ENCODE measurements around the gene UNCX.
"Not testable (repeated sequence)": the region's sequence is repeated elsewhere in the genome, so short reads cannot be mapped to it uniquely, and the experiment has no call there.

Gene UNCX

DNA sequence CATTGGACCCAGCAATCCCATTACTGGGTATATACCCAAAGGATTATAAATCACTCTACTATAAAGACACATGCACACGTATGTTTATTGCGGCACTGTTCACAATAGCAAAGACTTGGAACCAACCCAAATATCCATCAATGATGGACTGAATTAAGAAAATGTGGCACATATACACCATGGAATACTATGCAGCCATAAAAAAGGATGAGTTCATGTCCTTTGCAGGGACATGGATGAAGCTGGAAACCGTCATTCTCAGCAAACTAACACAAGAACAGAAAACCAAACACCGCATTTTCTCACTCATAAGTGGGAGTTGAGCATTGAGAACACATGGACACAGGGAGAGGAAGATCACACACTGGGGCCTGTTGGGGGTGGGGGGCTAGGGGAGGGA, 47.2 kb downstream of the UNCX start:
- DNase-seq: not testable (repeated sequence)

- no peak for DNase-seq
These were observed 48.4 kb downstream of the UNCX start for GRCh38 chr7:1281068-1281467.

DNA sequence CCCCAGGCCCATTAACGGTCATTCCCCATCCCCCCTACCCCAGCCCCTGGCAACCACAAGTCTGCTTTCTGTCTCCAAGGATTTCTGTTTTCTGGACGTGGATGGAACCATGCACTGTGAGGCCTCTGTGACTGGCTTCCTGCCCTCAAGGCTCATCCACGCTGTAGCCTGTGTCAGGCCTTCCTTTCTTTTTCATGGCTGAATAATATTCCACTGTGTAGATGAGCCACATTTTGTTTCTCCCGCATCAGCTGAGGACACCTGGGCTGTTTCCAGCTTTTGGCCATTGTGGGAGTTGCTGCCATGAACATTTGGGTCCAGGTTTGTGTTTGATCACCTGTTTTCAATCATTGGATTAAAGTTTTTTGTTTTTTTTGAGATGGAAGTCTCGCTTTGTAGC, 50.0 kb downstream of the UNCX start:
- DNase-seq: no peak

- DNase-seq: no peak
These were observed 50.7 kb downstream of the UNCX start for GRCh38 chr7:1283337-1283736.

DNA sequence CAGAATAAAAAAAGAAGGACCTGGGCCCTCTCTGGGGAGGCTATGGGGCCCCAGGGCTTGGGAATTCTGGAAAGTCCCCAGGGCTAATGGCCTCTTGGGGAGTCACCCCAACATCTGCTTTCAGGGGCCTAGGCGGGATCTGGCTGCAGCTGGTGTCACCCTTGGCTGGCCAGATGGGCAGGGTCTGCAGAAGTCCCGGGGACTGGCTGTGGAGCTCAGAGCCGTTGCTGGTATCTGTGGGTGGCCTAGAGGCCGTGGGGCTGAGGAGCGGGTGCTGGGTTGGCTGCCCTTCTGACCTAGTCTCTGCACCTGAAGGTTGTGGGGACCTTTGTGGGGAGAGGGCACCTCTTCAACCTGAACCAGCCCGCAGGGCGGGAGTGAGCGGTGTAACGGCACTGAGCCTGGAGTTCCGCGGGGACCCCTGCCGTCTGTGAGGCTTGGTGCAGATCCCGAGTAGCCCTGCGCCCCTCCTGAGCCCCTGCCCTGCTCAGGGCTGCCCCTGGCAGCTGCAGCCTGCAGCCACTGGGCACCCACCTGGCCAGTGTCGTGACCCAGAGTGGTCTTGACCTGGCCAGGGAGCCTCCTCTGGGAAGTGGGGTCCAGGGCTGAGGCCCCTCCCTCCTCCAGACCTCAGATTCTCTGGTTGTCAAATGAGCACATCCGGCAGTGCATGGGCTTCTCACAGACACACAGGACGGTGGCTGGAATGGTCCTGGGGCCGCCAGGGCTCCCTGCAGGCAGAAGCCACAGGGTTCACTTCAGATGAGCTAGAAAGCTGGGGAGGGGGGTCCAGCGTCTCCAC, 51.5 kb downstream of the UNCX start:
- DNase-seq: no peak

DNA sequence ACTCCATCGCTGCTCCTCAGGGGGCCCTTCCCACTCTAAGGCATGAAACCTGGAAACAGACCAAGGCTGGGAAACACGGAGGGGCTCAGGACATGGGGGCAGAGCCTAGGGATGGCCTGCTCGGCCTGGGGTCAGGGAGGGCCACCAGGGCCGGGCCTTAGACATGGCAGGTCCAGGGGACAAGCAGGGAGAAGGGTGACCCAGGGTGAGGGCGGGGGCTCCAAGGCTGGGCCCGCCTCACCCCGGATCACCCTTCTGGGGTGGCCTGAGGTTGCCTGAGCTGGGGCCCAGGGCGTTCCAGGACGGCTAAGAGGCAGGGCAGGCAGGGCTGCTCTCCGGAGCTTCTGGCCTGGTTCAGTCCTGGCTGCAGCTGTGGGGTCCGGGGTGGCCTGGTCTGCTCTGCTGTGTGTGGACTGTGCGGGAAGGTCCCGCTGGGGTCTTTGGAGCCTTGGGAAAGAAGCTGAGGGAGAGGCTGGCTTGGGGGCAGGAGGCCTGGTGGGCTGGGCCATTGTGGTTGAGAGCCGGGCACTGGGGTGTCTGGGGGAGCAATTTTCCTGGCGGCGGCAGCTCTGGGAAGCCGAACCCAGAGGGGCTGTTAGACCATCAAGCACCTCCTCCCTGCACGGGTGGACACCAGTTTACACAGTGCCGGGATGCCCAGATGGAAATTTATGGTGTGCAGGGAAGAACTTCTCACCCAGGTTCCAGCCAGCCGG, 52.2 kb downstream of the UNCX start:
- DNase-seq: no peak

GRCh38 chr7:1285556-1286301, 53.1 kb downstream of the UNCX start:
- DNase-seq: no peak
